Sigmoid colon (tissue), 7 donors: ENCODE results near the gene MYL3. TPM values are rescaled to one million over a fixed set of nuclear protein-coding genes. Genes with fewer than 3 reads are reported as not detected.

Experiments used
- DNase-seq: peaks from one replicate; pipeline ENCODE4 v3.0.0-alpha.2; 2019
- H3K27ac ChIP-seq, 4 donors: fragments of 200-600 bp; sonication (generic); one replicate each; pipeline ENCODE4 v1.5.1; 2016 to 2019; ENCODE audit warnings: mild to moderate bottlenecking in 1 of 4
- H3K27me3 ChIP-seq, 3 donors: fragments of 200-600 bp; sonication (generic); one replicate each; pipeline ENCODE4 v1.5.1; 2019; ENCODE audit warnings: mild to moderate bottlenecking in 1 of 3
- H3K36me3 ChIP-seq, 4 donors: fragments of 200-600 bp; sonication (generic); one replicate each; pipeline ENCODE4 v1.5.1; 2016 to 2019
- H3K4me1 ChIP-seq, 4 donors: fragments of 200-600 bp; sonication (generic); one replicate each; pipeline ENCODE4 v1.5.1; 2017 to 2019
- H3K4me3 ChIP-seq, 4 donors: fragments of 200-600 bp; sonication (generic); one replicate each; pipeline ENCODE4 v1.5.1; 2017 to 2019; ENCODE audit warnings: mild to moderate bottlenecking in 2 of 4, moderate library complexity in 1 of 4
- H3K9me3 ChIP-seq, 4 donors: fragments of 200-600 bp in 3 of 4; sonication (generic) in 3 of 4; one replicate each; pipeline versions ENCODE4 v1.5.1 to v1.6.1; 2013 to 2019
- CTCF ChIP-seq, 4 experiments: fragments of 450-650 bp in 3 of 4; fragments of 200-600 bp in 1 of 4; IDR thresholded peaks; one replicate each; pipeline ENCODE4 v1.5.1; 2016 to 2019; ENCODE audit warnings: antibody characterized with exemption in 4 of 4, mild to moderate bottlenecking in 3 of 4, moderate library complexity in 2 of 4
- EP300 ChIP-seq, 4 donors: sonication (generic); formaldehyde crosslinking; IDR thresholded peaks; one replicate each; pipeline ENCODE4 v1.6.1; 2017; ENCODE audit warnings: antibody characterized with exemption in 4 of 4
- POLR2A ChIP-seq, 2 donors: fragments of 450-650 bp; IDR thresholded peaks; one replicate each; pipeline ENCODE4 v1.6.1; 2016; ENCODE audit warnings: antibody characterized with exemption in 2 of 2, mild to moderate bottlenecking in 2 of 2, moderate library complexity in 2 of 2
- POLR2AphosphoS5 ChIP-seq, 4 donors: sonication (generic); formaldehyde crosslinking; IDR thresholded peaks; one replicate each; pipeline ENCODE4 v1.6.1; 2017; ENCODE audit warnings: antibody characterized with exemption in 4 of 4
- WGBS, 2 donors: extraction: QIAGEN DNeasy Blood & Tissue Kit; methylation state at CpG; one replicate each; pipeline ENCODE4 v1.1.7; 2013; 5-methylcytosine and 5-hydroxymethylcytosine counted together
- intact Hi-C: fragments of 100-400 bp; cut with DNase I; formaldehyde crosslinking; loops from one replicate; pipeline ENCODE4 v1.15.1; 2023
- polyA plus RNA-seq, 3 donors: library from polyadenylated mRNA; stranded (reverse); fragments of 200-250 nt; gene quantifications; one replicate each; pipeline ENCODE4 v1.2.3, GENCODE V29; 2013
- total RNA-seq, 4 donors: library from RNA; depleted of rRNA; stranded (reverse); fragments of >200 nt; gene quantifications; one replicate each; pipeline ENCODE4 v1.1.0, GENCODE V29; 2016
- donor health status: healthy with polysubstance abuse.
- donor health status: Bipolar disorder and iron deficiency.
- donor health status: healthy.

The MYL3 gene
- total and polyA plus RNA-seq, 7 donors = 1.5 to 11.8 (median 3.9) TPM

- 41 to 43% methylated on average over 29 of the region's 29 CpGs for WGBS, 2 donors
- intact Hi-C loops = no loop called here
- TF ChIP-seq CTCF (IDR thresholded peaks at IDR 0.05) (no peak), POLR2A (IDR thresholded peaks at IDR 0.05) (no peak), EP300 (IDR thresholded peaks at IDR 0.05) (no peak), POLR2AphosphoS5 (IDR thresholded peaks at IDR 0.05) (no peak)
- peak overlapping the region; percentile 64 to 86 (median 76) for H3K27ac ChIP-seq
- H3K36me3 ChIP-seq = no peaks in the 10 kb centered on the region
- peaks cover 0 to 55% (median 34%) of the 10 kb centered on the region in 4 donors for H3K4me1 ChIP-seq
- H3K9me3 ChIP-seq = no peaks in the 10 kb centered on the region
- DNase-seq = no peak
- H3K27me3 ChIP-seq = peaks cover 21 to 35% (median 21%) of the 10 kb centered on the region in 3 donors
- peak overlapping the region; percentile 47 to 81 (median 54) for H3K4me3 ChIP-seq
Measured at GRCh38 chr3:46880884-46881595, 17.8 kb upstream of the MYL3 start.

GRCh38 chr3:46878781-46879436 lies 15.7 kb upstream of the MYL3 start:
- WGBS, 2 donors = 34 to 64% methylated on average over 2 of the region's 2 CpGs
- no peak overlapping the region for H3K4me3 ChIP-seq
- H3K27me3 ChIP-seq = peaks cover 21 to 33% (median 21%) of the 10 kb centered on the region in 3 donors
- H3K9me3 ChIP-seq = no peaks in the 10 kb centered on the region
- no peaks in the 10 kb centered on the region for H3K36me3 ChIP-seq
- H3K27ac ChIP-seq = peak overlapping the region in 1 of 4 donors; percentile 38
- TF ChIP-seq POLR2A (IDR thresholded peaks at IDR 0.05) (no peak), CTCF (IDR thresholded peaks at IDR 0.05) (no peak), POLR2AphosphoS5 (IDR thresholded peaks at IDR 0.05) (no peak), EP300 (IDR thresholded peaks at IDR 0.05) (no peak)
- DNase-seq = no peak
- intact Hi-C loops = no loop called here
- peaks cover 0 to 57% (median 44%) of the 10 kb centered on the region in 4 donors for H3K4me1 ChIP-seq

DNA sequence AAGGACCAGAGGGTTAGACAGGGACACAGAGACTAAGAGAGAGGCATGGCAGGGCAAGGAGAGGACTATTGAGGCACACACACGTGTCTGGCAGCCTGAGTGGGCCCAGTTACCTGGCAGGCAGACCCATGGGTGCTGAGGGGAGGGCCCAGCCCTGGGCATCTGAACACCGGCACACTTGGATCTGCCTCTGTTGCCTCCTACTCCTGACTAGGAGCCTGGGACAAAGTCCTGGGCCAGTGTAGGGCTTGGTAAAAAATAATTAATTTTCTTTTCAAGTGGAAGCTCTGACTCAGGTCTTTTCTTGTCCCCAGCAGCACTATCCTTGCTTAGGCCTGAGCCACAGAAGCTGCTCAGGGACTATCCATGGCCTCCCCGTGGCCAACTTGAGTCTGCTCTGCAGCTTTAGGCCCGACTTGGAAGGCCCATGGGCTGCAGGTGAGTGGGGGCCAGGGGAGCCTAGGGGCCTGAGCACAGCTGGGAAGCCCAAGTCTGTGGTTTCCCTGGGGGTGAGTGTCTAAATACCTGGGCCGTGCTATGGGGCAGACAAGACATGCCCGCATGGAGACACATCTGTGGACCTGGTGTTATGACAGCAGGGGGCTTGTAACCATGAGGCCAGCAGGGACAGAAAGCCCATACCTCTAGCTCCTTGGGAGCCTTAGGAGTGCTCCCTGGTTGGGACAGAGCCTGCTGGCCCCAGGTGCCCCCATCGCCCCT lies 14.3 kb upstream of the MYL3 start, which contains the start of gene PTH1R:
TSS of gene PTH1R (plus strand) at position 316 of the 720 bp plus-strand sequence. CDS start 5,839 bp downstream, outside the sequence.
- H3K4me1 ChIP-seq = peaks cover 0 to 55% (median 41%) of the 10 kb centered on the region in 4 donors
- peak within 1 kb of the TSS in 1 of 4 donors; percentile 38 for H3K27ac ChIP-seq
- intact Hi-C loops = no loop called here
- no peak within 1 kb of the TSS for H3K4me3 ChIP-seq
- H3K36me3 ChIP-seq = no peaks in the 10 kb centered on the region
- WGBS, 2 donors = 78 to 86% methylated on average over 7 of the region's 7 CpGs
- peaks cover 14 to 20% (median 17%) of the 10 kb centered on the region in 3 donors for H3K27me3 ChIP-seq
- no peak for TF ChIP-seq POLR2AphosphoS5 (IDR thresholded peaks at IDR 0.05)
- TF ChIP-seq EP300 (IDR thresholded peaks at IDR 0.05) = no peak
- TF ChIP-seq POLR2A (IDR thresholded peaks at IDR 0.05) = no peak
- DNase-seq = no peak
- no peaks in the 10 kb centered on the region for H3K9me3 ChIP-seq

DNA sequence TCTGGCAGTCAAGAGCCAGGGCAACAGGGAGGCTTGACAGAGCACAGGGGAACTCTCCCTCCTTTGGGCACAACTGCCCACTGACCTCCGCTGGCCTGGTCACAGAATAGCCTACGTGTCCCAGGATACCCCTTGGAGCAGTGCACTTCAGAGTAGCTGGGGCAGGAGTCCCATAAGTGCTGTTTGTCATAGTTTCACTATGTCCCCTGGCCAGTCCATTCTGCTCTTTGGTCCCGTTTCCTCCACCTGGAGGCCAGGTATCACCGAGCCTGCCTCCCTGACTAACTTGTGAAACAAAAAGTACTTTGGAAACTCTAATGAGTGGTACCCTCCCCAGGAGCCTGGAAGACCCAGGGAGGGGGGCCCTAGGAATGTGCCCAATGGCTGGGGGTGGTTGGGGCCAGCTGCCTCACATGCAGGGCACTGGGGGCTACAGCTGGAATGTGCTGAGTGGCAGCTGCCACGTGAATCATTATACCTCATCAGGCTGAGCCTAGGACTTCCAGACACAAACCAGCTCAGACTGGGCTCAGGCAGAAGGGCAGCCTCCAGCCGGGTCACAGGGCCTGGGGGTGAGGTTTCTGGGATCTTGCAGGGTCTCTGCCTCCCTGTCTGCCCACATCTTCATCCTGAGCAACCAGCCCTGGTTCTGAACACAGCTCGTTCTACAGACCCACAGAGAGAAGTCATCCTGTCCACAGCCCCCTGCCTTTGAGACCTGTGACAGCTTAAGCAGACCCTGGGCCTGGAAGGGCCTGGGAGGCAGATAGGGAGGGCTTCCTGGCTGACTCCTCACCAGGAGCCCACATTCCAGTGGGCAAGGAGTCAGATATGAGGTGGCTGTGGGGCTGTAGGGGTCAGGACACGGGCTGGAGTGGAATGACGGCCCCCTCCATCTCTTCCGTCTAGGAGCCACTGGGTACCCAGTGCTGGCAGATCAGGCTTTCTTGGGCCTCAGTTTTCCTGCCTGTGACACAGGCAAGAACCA lies 13.4 kb upstream of the MYL3 start:
- 82 to 88% methylated on average over 10 of the region's 10 CpGs for WGBS, 2 donors
- no peak for TF ChIP-seq EP300 (IDR thresholded peaks at IDR 0.05)
- no peak for TF ChIP-seq POLR2AphosphoS5 (IDR thresholded peaks at IDR 0.05)
- no peak for TF ChIP-seq CTCF (IDR thresholded peaks at IDR 0.05)
- no peak for TF ChIP-seq POLR2A (IDR thresholded peaks at IDR 0.05)
- DNase-seq = no peak
- Histone ChIP-seq H3K27me3 (peaks cover 6 to 10% (median 8%) of the 10 kb centered on the region in 3 donors), H3K27ac (no peak overlapping the region), H3K9me3 (no peaks in the 10 kb centered on the region), H3K4me1 (peaks cover 0 to 45% (median 31%) of the 10 kb centered on the region in 4 donors), H3K4me3 (no peak overlapping the region), H3K36me3 (no peaks in the 10 kb centered on the region)
- intact Hi-C loops = no loop called here
